ENCODE data around the gene TP53INP2.

- TF ChIP-seq REST (IDR thresholded peaks at IDR 0.05; ENCODE audit: borderline replicate concordance) (no peak), REST (CRISPR knock-in tag; IDR thresholded peaks at IDR 0.05; ENCODE audit: low read depth) (no peak), FOXJ2 (tag; IDR thresholded peaks at IDR 0.05) (no peak), SRF (CRISPR knock-in tag; IDR thresholded peaks at IDR 0.05) (no peak), PTRF (tag; IDR thresholded peaks at IDR 0.05) (no peak), LARP7 (IDR thresholded peaks at IDR 0.05) (no peak), ZBTB33 (CRISPR knock-in tag; IDR thresholded peaks at IDR 0.05) (no peak), KLF16 (IDR thresholded peaks at IDR 0.05) (no peak), ZNF274 (IDR thresholded peaks at IDR 0.05; ENCODE audit: borderline replicate concordance, low read depth, low read length) (no peak), PCBP2 (IDR thresholded peaks at IDR 0.05; ENCODE audit: low read depth, low read length, poor library complexity, severe bottlenecking) (no peak), NFIC (IDR thresholded peaks at IDR 0.05) (no peak), POLR2A (conservative IDR thresholded peaks at IDR 0.05) (no peak)
- TF ChIP-seq, protein P1, sequence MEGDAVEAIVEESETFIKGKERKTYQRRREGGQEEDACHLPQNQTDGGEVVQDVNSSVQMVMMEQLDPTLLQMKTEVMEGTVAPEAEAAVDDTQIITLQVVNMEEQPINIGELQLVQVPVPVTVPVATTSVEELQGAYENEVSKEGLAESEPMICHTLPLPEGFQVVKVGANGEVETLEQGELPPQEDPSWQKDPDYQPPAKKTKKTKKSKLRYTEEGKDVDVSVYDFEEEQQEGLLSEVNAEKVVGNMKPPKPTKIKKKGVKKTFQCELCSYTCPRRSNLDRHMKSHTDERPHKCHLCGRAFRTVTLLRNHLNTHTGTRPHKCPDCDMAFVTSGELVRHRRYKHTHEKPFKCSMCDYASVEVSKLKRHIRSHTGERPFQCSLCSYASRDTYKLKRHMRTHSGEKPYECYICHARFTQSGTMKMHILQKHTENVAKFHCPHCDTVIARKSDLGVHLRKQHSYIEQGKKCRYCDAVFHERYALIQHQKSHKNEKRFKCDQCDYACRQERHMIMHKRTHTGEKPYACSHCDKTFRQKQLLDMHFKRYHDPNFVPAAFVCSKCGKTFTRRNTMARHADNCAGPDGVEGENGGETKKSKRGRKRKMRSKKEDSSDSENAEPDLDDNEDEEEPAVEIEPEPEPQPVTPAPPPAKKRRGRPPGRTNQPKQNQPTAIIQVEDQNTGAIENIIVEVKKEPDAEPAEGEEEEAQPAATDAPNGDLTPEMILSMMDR (IDR thresholded peaks at IDR 0.05 in 2 of 3, conservative IDR thresholded peaks at IDR 0.05 in 1 of 3; ENCODE audit: insufficient read depth in 2 of 3, low read depth in 1 of 3, low read length in 3 of 3) = no peak; a peak in 1 of 6 replicates
- TF ChIP-seq, protein P2, sequence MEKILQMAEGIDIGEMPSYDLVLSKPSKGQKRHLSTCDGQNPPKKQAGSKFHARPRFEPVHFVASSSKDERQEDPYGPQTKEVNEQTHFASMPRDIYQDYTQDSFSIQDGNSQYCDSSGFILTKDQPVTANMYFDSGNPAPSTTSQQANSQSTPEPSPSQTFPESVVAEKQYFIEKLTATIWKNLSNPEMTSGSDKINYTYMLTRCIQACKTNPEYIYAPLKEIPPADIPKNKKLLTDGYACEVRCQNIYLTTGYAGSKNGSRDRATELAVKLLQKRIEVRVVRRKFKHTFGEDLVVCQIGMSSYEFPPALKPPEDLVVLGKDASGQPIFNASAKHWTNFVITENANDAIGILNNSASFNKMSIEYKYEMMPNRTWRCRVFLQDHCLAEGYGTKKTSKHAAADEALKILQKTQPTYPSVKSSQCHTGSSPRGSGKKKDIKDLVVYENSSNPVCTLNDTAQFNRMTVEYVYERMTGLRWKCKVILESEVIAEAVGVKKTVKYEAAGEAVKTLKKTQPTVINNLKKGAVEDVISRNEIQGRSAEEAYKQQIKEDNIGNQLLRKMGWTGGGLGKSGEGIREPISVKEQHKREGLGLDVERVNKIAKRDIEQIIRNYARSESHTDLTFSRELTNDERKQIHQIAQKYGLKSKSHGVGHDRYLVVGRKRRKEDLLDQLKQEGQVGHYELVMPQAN (IDR thresholded peaks at IDR 0.05; ENCODE audit: borderline replicate concordance) = no peak
- TF ChIP-seq, protein P3, sequence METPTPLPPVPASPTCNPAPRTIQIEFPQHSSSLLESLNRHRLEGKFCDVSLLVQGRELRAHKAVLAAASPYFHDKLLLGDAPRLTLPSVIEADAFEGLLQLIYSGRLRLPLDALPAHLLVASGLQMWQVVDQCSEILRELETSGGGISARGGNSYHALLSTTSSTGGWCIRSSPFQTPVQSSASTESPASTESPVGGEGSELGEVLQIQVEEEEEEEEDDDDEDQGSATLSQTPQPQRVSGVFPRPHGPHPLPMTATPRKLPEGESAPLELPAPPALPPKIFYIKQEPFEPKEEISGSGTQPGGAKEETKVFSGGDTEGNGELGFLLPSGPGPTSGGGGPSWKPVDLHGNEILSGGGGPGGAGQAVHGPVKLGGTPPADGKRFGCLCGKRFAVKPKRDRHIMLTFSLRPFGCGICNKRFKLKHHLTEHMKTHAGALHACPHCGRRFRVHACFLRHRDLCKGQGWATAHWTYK (CRISPR knock-in tag; IDR thresholded peaks at IDR 0.05) = no peak
These were observed 49.7 kb downstream of the TP53INP2 start for GRCh38 chr20:34753706-34754461.
